HT-29 (cell line): Measurements from ENCODE around the gene NFKBIL1. TPM values are rescaled to one million over a fixed set of nuclear protein-coding genes. Genes with fewer than 3 reads are reported as not detected.
"Not testable (repeated sequence)": the region's sequence is repeated elsewhere in the genome, so short reads cannot be mapped to it uniquely, and the experiment has no call there.

Source experiments
- DNase-seq: peaks from one replicate; pipeline ENCODE4 v3.0.0-alpha.2; 2015; ENCODE audit warnings: low spot score
- total RNA-seq: library from RNA; depleted of rRNA; stranded (reverse); fragments of >200 nt; shearing (Covaris generic); gene quantifications from 2 replicates; pipeline ENCODE4 v1.2.3, GENCODE V29; 2014; rRNA removed

The NFKBIL1 gene
- 26.4 and 29.2 TPM in 2 replicates for total RNA-seq

GRCh38 chr6:31546958-31547726 lies at the start of gene NFKBIL1:
Gene NFKBIL1 (plus strand): TSS chr6:31547608. CDS start chr6:31547695, 87 bp downstream.
- DNase-seq: peak; percentile 95

GRCh38 chr6:31498748-31499147 lies 48.7 kb upstream of the NFKBIL1 start:
- DNase-seq: no peak

- not testable (repeated sequence) for DNase-seq
Observed at GRCh38 chr6:31499648-31500047, 47.8 kb upstream of the NFKBIL1 start.

GRCh38 chr6:31502586-31502985 lies 44.8 kb upstream of the NFKBIL1 start:
- no peak for DNase-seq

GRCh38 chr6:31509036-31509435 lies 38.4 kb upstream of the NFKBIL1 start:
- not testable (repeated sequence) for DNase-seq

GRCh38 chr6:31510007-31510406 lies 37.4 kb upstream of the NFKBIL1 start:
- DNase-seq: no peak

- DNase-seq: no peak
Observed at GRCh38 chr6:31513456-31514165, 33.8 kb upstream of the NFKBIL1 start.

GRCh38 chr6:31521835-31522234 lies 25.6 kb upstream of the NFKBIL1 start:
- DNase-seq: no peak

GRCh38 chr6:31525553-31525931 lies 21.9 kb upstream of the NFKBIL1 start:
- no peak for DNase-seq

GRCh38 chr6:31525932-31526591 lies 21.3 kb upstream of the NFKBIL1 start:
- no peak for DNase-seq

GRCh38 chr6:31528307-31528777 lies 19.1 kb upstream of the NFKBIL1 start:
- no peak for DNase-seq

GRCh38 chr6:31528821-31529328 lies 18.5 kb upstream of the NFKBIL1 start, which contains the start of gene MCCD1:
Gene MCCD1 (plus strand): TSS chr6:31528962. CDS start chr6:31529015, 53 bp downstream.
- DNase-seq: no peak

- DNase-seq: no peak
Observed at GRCh38 chr6:31529329-31530150, 17.9 kb upstream of the NFKBIL1 start.

GRCh38 chr6:31530659-31531058 lies 16.7 kb upstream of the NFKBIL1 start:
- DNase-seq: no peak

GRCh38 chr6:31531162-31531561 lies 16.2 kb upstream of the NFKBIL1 start:
- DNase-seq: no peak

GRCh38 chr6:31531771-31532643 lies 15.4 kb upstream of the NFKBIL1 start:
- no peak for DNase-seq

- no peak for DNase-seq
Observed at GRCh38 chr6:31532644-31533454, 14.6 kb upstream of the NFKBIL1 start.

- no peak for DNase-seq
Observed at GRCh38 chr6:31533455-31533841, 14.0 kb upstream of the NFKBIL1 start.

GRCh38 chr6:31534011-31534410 lies 13.4 kb upstream of the NFKBIL1 start:
- no peak for DNase-seq
